Left cardiac atrium (tissue), 4 donors: ENCODE measurements around the gene TXNL1. TPM values are rescaled to one million over a fixed set of nuclear protein-coding genes. Genes with fewer than 3 reads are reported as not detected.

Experiments
- ATAC-seq, 2 donors: fragments of 200-7000 bp; cut with Tn5 transposase; one replicate each; pipeline ENCODE4 v1.9.1; 2020; ENCODE audit warnings: mild to moderate bottlenecking in 2 of 2, moderate library complexity in 2 of 2
- DNase-seq: peaks from one replicate; pipeline ENCODE4 v3.0.0-alpha.2; 2020
- intact Hi-C, 2 donors: fragments of 100-400 bp; cut with DNase I; formaldehyde crosslinking; loops; one replicate each; pipeline versions ENCODE4 v1.14.1 to v1.15.1; 2022 to 2023
- total RNA-seq, 2 donors: library from RNA; stranded (reverse); fragmentation: NEBNext Ultra II Directional; extraction: Animal tissue kit (Norgen Biotek cat#: 25700); gene quantifications; one replicate each; pipeline ENCODE4 v1.2.1, GENCODE V29; 2021
- donor health status: DM: no; HTN: yes; CAD: no.
- donor health status: DM: no; HTN: yes; CAD: no; lungs with severe emphysema.
- donor health status: DM: yes; HTN: yes; CAD: no.
- donor health status: Dilated cardiomyopathy.

TXNL1 gene
- total RNA-seq, 2 donors from 2014 or later: 69.5 to 71.9 TPM

DNA sequence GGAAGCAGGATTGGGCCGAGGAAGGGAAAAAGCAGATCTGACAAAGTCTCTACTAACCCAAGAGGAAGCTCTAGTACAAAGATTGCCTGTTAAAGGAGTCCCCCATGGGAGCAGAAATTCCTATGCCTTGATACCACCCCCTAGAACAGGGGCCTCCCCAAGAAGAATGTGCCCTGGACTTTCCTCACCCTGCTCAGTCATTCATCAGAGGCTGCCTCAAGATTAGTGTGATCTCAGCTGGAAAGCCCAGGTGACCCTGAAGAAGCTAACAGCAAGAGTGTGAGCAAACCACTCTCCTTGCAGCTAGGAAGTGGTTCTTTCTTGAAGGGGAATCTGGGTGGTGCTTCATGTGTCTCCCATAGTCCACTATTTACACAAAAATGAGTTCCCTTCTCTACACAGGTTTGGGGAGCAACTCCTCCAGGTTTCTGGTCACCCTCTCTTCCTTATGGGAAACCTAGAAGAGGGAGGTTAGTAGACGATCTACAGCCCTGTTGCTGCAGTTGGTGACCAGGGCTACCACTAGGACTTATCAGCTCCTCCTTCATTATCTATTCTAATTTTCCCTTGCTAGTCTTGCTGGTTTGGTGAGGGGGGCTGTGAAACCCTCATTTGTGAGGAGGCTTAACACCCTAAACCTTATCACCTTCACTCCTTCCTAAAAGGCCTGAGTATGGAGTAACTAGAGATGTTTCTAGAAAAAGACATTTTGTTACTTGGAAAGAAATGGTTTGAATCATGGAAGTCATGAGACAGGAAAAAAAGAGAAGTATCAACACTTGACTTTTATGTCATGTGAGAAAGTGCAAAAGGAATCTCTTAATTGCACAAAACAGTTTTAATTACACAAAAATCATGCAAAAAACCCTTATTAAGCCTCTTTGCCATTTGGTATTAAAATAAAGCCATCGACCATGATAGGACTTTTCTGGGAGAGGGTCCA is 9.8 kb upstream of the TXNL1 start:
- ATAC-seq (no peak), DNase-seq (no peak)
- intact Hi-C loops: no loop called here

DNA sequence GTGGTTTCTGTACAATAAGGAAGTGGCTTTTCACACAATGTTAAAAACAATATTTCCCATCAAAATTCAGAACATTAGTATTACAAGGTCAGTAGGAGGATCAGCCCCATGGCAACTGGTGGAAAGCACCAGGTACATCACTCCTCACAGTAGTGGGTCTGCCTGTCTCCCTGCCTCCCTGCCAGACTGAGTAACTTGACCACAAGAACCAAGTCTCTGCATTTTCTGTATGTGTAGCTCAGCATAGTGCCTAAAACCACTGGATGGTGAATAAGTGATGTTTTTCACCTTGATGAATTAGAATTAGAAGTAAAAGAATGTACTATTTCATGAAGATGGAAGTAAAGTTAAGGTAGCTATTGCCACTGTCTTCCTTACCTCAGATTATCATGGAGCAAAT is 8.7 kb upstream of the TXNL1 start:
- DNase-seq (no peak), ATAC-seq (no peak)
- intact Hi-C loops: no loop called here

DNA sequence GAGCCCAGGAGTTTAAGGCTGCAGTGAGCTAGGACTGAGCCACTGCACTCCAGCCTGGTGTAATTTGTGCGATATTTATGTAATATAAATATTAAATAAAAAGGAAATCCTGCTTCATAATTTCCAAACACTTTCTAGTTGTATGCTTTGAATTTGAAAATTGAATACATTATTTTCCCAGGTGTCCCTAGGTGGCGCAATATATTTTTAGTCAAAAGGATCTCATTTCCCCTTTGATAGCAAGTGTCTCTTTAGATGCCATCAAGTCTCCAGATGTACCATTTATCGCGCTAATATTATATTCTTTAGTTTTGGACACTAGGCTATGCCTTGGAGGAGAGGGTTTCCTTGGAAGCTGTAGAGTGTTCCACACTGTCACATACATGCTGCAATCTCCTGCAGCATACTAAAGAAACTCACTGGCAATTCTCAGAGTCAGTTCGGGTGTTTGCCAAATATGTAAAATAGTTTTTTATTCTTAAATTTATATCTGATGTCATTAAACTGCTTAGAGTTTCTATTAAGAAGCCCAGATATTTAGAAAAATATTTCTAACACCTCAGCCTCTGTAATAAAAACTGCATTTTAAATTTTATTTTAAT is 7.1 kb upstream of the TXNL1 start:
- no peak for ATAC-seq
- DNase-seq: no peak
- intact Hi-C loops: no loop called here

DNA sequence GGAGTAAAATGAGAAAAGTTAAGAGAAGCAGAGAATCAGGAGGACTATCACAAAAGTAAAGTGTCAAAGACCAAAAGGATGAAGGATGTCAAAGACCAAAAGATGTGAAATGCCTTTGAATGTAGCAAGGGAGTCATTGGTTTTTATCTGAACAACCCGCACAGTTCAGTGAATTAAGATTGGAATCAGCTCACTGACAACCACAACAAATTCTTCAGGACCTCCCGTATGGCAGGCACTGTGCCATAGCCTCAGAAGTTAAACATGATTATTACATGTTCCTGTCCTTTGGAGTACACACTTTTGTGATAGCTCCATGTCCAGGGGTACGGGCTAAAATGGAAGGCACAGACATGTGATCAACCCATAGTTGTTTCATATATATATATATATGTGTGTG is 5.0 kb upstream of the TXNL1 start:
- no peak for DNase-seq
- intact Hi-C loops: no loop called here

DNA sequence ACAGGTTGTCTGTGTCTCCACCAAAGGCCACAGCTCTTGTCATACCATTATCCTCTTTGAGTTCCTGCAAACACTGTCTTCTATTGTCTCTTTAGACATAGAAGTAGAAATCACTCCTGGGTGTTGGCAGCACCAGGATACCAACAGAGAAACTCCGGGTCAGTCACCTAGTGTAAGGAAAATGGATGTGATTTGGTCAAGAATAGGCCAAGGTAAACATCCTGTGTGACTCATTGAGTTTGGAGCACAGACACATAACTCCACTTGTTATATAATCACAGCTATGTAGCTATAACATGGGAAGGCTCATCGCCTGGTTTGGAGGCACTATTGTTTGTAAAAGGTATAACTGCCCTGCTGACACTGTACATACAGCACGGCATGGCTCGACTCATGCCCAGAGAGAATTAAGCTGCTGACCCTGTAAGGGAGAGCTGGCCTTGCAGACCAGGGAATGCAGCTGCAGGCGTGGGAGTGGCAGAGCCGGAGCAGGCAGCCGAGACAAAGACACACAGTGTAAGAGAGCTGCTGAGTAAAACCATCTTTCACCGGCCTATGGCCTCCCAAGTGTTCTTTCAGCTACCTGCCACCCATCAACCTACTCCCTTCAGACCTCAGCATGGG is 3.4 kb upstream of the TXNL1 start:
- DNase-seq (no peak), ATAC-seq (no peak)
- intact Hi-C loops: no loop called here

More for the DNA sequence above, 5.0 kb upstream of the TXNL1 start:
- no peak for ATAC-seq

DNA sequence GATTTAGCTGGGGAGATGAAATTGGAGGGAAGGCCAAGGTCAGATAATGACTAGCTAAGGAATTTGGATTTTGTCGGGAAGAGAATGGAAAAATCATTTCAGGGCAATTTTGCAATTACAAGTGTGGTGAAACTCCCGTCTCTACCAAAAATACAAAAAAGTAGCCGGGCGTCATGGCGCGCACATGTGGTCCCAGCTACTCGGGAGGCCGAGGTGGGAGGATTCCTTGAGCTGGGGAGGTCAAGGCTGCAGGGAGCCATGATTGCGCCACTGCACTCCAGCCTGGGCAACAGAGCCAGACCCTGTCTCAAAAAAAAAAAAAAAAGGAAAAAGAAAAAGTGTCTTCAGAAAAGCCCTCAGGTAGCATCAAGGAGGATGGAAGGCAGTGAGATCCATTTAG is 1.2 kb upstream of the TXNL1 start:
- ATAC-seq (no peak), DNase-seq (no peak)
- intact Hi-C loops: no loop called here

DNA sequence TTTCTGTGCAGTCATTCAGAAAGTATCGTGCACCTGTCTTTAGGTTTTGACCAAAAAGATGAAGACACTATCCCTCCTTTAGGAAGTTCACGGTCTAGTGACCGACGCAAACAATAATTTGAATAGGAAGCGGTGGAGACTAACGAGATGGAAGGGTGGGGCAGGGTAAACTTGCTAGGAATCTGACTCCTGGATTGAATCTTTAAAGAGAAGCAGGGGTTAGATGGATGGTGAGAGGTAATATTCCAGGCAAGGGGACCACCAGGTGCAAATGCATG is 651 bp upstream of the TXNL1 start:
- DNase-seq: no peak
- intact Hi-C loops: no loop called here
- peak in 1 of 2 donors; percentile 1 for ATAC-seq

DNA sequence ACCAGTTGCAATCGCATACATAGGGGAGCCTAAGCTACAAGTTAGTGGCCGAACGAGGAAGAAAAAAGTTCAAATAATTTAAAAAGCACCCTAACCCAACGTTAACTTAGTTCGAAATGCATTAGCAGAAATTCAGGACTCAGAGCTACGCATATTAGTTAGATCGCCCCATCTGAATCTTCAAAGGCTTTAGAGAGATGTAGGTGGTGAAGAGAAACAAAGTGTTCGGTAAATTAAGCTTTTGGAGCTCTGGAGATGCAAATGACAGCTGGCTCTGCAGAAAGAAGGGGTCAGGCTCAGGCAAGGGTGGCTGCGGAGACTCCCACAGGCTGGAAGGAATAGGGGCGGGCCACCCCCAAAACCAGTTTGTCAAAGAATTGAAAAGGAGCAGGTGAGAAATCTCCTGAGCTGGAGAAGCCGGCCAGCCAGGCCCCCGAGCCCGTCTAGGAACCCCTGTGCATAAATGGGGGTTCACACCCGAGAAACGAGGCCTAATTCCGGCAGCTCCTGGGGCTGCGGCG is 621 bp downstream of the TXNL1 start:
- DNase-seq (peak; percentile 24), ATAC-seq (peak; percentile 5 to 13)
- intact Hi-C loops: no loop called here

DNA sequence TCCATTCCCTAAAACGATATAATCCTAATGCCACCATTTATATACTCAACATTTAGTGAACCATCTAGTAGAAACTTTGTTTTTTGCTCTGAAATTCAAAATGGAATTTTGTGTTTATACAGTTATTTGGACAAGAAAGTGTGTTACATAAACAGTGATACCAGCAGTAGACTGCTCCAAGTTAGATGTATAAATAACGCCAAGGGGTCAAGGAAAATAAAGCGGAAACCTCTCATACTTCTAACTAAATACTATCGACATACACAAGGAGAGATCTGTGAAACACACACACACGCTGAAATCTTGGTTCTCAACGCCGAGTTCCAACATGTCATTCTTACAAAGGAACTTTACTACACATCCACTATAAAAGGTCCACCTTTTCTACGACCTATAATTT is 1.2 kb downstream of the TXNL1 start:
- intact Hi-C loops: no loop called here
- no peak for ATAC-seq
- DNase-seq: no peak

DNA sequence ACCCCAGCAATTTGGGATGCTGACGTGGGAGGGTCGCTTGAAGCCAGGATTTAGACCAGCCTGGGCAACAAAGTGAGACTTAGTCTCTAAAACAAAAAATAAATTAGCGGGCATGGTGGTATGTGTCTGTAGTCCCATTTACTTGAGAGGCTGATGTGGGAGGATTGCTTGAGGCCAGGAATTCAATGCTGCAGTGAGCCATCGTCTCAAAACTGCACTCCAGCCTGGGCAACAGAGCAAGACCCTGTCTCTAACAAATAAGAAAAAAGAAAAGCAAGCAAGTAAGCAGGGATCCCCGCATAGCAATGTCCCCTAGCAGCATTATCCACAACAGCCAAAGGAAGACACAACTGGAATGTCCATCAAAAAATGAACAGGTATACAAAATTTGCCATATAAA is 3.4 kb downstream of the TXNL1 start:
- intact Hi-C loops: no loop called here
- no peak for DNase-seq
- no peak for ATAC-seq

DNA sequence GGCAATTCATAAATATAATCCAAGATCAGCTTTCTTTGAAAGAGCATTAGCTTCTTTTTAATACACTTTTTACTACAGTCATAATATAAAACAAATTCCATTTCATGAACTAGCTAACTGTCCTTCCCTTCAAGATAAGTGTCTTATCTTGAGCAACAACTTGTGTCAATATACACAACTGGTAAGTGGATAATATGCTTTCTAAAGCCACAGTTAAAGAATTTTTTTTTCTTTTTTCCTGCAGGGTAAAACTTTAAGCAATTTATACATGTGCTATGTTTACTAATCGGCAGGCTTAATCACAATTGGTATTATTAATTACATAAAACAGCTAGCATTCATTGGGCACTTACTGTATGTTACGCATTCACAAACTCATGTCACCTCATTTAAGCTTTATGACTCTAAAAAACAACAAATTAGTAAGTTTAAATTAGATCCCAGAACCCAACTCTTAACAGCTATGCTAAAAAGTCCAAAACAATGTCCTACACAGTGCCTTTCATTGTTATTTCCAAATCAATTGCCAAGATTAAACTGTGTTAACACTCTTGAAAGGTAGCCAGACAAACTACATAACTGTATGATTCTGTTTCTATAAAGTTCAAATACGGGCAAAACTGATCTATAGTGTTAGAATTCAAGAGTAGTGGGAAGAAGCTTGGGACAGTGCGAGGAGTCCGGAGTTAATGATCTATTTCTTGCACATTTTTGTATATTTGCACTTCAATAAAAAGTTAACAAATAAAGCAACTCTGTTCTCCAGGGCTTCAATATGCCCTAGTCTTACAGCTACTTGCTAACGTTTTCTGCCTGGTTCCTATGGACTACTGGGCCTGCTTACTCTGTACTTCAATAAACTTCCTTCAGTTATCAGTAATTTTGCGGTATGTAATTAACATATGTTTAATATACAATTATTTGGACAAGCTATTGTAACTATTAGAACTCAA is 6.0 kb downstream of the TXNL1 start:
- intact Hi-C loops: no loop called here
- ATAC-seq (no peak), DNase-seq (no peak)

DNA sequence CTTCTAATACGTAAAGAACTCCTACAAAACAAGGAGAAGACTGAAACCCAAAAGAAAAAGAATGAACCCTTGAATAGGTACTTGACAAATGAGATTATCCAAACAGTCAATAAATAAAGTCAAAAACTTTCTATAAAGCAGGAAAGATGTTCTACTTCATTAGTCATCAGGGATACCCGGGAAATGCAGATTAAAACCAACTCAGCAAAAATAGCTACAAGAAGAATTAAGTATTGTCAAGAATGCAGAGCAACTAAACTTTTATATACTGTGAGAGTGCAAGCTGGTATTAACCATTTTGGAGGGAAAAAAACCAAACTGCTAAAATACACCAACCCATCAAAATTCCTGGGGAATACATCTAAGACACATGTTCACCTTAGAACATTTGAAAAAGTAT is 10.4 kb downstream of the TXNL1 start:
- intact Hi-C loops: no loop called here
- ATAC-seq (no peak), DNase-seq (no peak)

DNA sequence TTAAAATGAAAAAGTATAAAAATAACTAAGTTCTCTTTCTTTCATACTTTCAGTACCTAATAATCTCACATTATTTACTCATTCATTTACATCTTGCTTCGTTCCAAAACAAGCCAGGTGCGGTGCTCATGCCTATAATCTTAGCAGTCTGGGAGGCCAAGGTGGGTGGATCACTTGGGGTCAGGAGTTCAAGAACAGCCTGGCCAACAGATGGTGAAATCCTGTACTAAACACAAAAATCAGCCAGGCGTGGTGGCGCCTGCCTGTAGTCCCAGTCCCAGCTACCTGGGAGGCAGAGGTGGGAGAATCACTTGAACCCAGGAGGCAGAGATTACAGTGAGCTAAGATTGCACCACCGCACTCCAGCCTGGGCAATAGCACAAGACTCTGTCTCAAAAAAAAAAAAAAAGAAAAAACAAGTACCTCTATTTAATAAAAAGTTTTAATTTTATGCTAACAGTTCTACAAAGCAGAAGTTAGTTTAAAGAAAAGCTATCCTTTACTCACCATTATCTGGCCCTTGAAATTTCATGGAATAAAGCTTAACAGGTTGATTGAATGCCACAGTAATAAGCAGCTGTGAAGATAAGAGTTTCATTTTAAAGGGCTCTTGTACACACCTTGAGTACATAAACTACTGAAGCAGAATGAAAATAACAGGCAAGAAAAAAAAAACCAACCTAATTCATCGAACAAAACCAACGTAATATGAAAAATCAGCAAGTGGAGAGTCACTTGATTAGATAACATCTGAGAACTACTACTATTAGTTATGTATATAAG is 22.5 kb downstream of the TXNL1 start:
- DNase-seq (no peak), ATAC-seq (no peak)
- intact Hi-C loops: no loop called here

DNA sequence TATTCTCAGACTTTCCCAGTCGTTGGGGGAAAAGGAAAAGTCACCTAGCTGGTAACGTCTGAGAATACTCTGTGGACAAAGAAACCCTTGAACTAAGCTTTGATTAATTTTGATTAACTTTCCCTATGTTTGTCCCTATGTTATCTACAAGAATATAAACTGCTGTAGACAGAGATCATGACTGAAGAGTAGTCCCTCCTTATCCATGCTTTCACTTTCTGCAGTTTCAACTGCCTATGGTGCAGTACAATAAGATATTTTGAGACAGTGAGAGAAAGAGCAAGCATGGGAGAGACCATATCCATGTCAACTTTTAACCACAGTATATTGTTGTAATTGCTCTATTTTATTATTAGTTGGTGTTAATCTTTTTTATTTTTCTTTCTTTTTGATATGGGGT is 31.8 kb downstream of the TXNL1 start:
- ATAC-seq: no peak
- intact Hi-C loops: no loop called here
- no peak for DNase-seq

DNA sequence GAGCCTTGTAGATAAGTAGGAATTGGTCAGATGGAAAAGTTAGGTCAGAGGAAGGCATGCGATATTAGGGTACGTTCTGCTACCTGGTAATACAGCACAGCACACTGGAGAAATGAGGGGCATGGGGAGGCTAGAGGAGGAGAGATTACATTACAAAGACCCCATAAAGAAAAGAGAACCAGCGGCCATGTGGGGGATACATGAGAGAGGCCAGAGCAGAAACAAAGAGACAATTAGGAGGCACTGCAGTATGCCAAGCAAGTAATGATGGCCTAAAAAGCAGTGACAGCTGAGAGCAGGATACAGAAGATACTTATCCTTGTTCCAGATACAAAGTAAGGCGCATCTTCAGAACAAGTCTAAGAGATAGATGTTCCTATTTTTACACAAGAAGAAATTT is 40.0 kb downstream of the TXNL1 start:
- no peak for ATAC-seq
- DNase-seq: no peak
- intact Hi-C loops: no loop called here

DNA sequence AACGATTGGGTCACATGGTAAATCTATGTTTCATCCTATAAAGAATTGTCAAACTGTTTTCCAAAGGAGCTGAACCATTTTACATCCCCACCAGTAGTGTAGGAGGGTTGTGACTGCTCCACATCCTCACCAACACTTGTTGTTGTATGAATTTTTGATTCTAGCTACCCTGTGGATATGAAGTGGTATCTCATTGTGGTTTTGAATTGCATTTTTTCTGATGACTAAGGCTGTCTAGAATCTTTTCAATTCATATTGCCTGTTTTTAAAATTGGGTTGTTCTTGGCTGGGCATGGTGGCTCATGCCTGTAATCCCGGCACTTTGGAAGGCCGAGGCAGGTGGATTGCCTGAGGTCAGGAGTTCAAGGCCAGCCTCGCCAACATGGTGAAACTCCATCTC is 44.5 kb downstream of the TXNL1 start:
- DNase-seq (no peak), ATAC-seq (no peak)
- intact Hi-C loops: no loop called here

DNA sequence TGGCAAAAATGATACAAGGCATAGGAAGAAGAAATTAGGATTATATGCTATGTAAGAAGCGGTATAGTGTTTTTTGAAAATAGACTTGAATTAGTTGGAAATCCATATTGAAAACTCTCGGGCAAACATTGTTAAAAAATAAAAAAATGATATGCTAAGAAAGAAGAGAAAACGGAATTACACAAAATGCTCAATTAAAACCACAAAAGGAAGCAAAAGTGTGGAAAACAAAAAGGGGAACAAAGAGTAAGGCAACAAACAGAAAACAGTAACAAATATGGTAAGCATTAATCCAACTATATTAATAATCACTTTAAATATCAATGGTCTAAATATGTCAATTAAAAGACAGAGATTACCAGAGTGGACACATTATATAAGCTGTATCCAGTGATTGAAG is 58.4 kb downstream of the TXNL1 start:
- DNase-seq: no peak
- ATAC-seq: no peak
- intact Hi-C loops: no loop called here

DNA sequence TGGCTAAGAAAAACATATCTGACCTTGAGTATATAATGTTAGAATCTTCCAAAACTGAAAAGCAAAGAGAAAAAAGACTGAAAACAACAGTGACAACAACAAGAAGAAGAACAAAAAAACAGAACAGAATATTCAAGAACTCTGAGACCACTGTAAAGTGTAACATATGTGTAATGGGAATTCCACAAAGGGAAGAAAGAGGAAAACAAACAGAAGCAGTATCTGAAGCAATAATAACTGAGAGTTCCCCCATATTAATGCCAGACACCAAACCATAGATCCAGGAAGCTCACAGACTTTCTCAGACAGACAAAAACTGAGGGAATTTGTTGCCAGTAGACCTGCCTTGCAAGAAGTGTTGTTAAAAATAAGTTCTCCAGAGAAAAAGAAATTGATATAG is 58.9 kb downstream of the TXNL1 start:
- intact Hi-C loops: loop anchor here (5.0 to 10.0 kb wide), 5 partner anchors 785 to 1165 kb away; no protein-coding TSS in a partner anchor
- no peak for DNase-seq
- ATAC-seq: no peak
